ENCODE results near the gene PLEKHF1.

PLEKHF1 gene

DNA sequence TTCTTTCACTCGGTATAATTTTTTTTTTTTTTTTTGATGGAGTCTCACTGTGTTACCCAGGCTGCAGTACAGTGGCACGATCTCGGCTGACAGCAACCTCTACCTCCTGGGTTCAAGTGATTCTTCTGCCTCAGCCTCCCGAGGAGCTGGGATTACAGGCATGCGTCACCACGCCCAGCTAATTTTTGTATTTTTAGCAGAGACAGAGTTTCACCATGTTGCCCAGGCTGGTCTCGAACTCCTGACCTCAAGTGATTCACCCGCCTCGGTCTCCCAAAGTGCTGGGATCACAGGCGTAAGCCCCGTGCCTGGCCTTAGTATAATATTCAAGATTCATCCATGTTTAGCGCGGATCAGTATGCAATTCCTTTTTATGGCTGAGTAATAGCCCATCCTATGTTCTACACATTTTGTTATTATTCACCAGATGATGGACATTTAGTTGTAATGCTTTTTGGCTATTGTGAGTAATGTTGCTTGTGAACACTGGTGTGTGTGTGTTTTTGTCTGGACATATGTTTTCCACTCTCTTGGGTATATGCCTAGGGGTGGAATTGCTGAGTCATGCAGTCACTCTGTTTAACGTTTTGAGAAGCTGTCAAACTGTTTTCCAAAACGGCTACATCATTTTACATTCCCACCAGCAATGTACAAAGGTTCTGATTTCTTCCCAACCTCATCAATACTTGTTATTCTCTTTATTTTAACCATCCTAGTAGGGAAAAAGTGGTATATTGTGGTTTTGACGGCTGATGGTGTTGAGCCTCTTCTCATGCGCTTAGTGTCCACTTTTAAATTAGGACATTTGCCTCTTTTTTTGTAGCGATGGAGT, 22.9 kb downstream of the PLEKHF1 start:
- TF ChIP-seq TEAD4 (IDR thresholded peaks at IDR 0.05): no peak
- TF ChIP-seq ZBTB7A (IDR thresholded peaks at IDR 0.05; ENCODE audit: low read depth): no peak
- no peak for TF ChIP-seq NFIC (IDR thresholded peaks at IDR 0.05)
- no peak for TF ChIP-seq EGR1 (IDR thresholded peaks at IDR 0.05)

GRCh38 chr19:29690842-29691241, 25.6 kb downstream of the PLEKHF1 start:
- TF ChIP-seq MAX (IDR thresholded peaks at IDR 0.05): no peak
- TF ChIP-seq RAD21 (IDR thresholded peaks at IDR 0.05; ENCODE audit: low read depth): peak; percentile 85
- TF ChIP-seq ZBTB7A (IDR thresholded peaks at IDR 0.05; ENCODE audit: low read depth): no peak
- TF ChIP-seq, protein P1, sequence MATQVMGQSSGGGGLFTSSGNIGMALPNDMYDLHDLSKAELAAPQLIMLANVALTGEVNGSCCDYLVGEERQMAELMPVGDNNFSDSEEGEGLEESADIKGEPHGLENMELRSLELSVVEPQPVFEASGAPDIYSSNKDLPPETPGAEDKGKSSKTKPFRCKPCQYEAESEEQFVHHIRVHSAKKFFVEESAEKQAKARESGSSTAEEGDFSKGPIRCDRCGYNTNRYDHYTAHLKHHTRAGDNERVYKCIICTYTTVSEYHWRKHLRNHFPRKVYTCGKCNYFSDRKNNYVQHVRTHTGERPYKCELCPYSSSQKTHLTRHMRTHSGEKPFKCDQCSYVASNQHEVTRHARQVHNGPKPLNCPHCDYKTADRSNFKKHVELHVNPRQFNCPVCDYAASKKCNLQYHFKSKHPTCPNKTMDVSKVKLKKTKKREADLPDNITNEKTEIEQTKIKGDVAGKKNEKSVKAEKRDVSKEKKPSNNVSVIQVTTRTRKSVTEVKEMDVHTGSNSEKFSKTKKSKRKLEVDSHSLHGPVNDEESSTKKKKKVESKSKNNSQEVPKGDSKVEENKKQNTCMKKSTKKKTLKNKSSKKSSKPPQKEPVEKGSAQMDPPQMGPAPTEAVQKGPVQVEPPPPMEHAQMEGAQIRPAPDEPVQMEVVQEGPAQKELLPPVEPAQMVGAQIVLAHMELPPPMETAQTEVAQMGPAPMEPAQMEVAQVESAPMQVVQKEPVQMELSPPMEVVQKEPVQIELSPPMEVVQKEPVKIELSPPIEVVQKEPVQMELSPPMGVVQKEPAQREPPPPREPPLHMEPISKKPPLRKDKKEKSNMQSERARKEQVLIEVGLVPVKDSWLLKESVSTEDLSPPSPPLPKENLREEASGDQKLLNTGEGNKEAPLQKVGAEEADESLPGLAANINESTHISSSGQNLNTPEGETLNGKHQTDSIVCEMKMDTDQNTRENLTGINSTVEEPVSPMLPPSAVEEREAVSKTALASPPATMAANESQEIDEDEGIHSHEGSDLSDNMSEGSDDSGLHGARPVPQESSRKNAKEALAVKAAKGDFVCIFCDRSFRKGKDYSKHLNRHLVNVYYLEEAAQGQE (IDR thresholded peaks at IDR 0.05; ENCODE audit: low read depth): no peak
- TF ChIP-seq FOXM1 (IDR thresholded peaks at IDR 0.05; ENCODE audit: borderline replicate concordance, low read depth): no peak
- no peak for TF ChIP-seq TAF1 (IDR thresholded peaks at IDR 0.05; ENCODE audit: low read depth)

- TF ChIP-seq TCF12 (IDR thresholded peaks at IDR 0.05; ENCODE audit: low read depth): no peak
- TF ChIP-seq USF1 (IDR thresholded peaks at IDR 0.05): no peak
- TF ChIP-seq, protein P1 (IDR thresholded peaks at IDR 0.05; ENCODE audit: low read depth): no peak
- TF ChIP-seq YY1 (IDR thresholded peaks at IDR 0.05; ENCODE audit: low read depth): no peak
- no peak for TF ChIP-seq EGR1 (IDR thresholded peaks at IDR 0.05)
- no peak for TF ChIP-seq EP300 (IDR thresholded peaks at IDR 0.05; ENCODE audit: borderline replicate concordance)
- TF ChIP-seq CEBPB (IDR thresholded peaks at IDR 0.05): no peak
These were observed 28.9 kb downstream of the PLEKHF1 start for GRCh38 chr19:29694161-29694560.

GRCh38 chr19:29694669-29695627, 29.7 kb downstream of the PLEKHF1 start:
- TF ChIP-seq FOXM1 (IDR thresholded peaks at IDR 0.05; ENCODE audit: borderline replicate concordance, low read depth) (no peak), RAD21 (IDR thresholded peaks at IDR 0.05; ENCODE audit: low read depth) (peak; percentile 64)

DNA sequence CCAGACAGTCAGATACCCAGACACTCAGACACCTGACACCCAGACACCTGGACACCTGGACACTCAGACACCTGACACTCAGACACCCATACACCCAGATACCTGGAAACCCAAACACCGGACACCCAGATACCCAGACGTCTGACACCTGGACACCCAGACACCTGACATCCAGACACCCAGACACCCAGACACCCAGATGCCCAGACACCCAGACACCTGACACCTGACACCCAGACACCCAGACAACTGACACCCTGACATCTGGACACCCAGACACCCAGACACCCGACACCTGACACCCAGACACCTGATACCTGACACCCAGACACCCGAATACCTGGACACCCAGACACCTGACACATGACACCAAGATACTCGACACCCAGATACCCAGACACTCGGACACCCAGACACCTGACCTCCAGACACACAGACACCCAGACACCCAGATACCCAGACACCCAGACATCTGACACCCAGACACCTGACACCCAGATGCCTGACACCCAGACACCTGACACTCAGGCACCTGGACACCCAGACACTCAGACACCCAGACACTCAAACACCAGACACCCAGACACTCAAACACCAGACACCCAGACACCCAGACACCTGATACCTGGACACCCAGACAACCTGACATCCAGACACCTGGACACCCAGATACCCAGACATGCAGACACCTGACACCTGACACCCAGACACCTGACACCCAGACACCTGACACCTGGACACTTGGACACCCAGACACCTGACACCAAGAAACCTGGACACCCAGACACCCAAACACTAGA, 30.7 kb downstream of the PLEKHF1 start:
- TF ChIP-seq TCF12 (IDR thresholded peaks at IDR 0.05; ENCODE audit: low read depth) (no peak), TAF1 (IDR thresholded peaks at IDR 0.05; ENCODE audit: low read depth) (no peak), NFIC (IDR thresholded peaks at IDR 0.05) (no peak), EP300 (IDR thresholded peaks at IDR 0.05; ENCODE audit: borderline replicate concordance) (no peak), MAX (IDR thresholded peaks at IDR 0.05) (no peak), EGR1 (IDR thresholded peaks at IDR 0.05) (no peak), RAD21 (IDR thresholded peaks at IDR 0.05; ENCODE audit: low read depth) (no peak), ZBTB7A (IDR thresholded peaks at IDR 0.05; ENCODE audit: low read depth) (no peak), TEAD4 (IDR thresholded peaks at IDR 0.05) (no peak), FOXM1 (IDR thresholded peaks at IDR 0.05; ENCODE audit: borderline replicate concordance, low read depth) (no peak), CREB1 (IDR thresholded peaks at IDR 0.05; ENCODE audit: low read depth) (no peak), YY1 (IDR thresholded peaks at IDR 0.05; ENCODE audit: low read depth) (no peak), USF1 (IDR thresholded peaks at IDR 0.05) (no peak), CEBPB (IDR thresholded peaks at IDR 0.05) (no peak)
- TF ChIP-seq, protein P1 (IDR thresholded peaks at IDR 0.05; ENCODE audit: low read depth): no peak
